Measurements from ENCODE around the gene IL1RAPL1.

IL1RAPL1 gene

DNA sequence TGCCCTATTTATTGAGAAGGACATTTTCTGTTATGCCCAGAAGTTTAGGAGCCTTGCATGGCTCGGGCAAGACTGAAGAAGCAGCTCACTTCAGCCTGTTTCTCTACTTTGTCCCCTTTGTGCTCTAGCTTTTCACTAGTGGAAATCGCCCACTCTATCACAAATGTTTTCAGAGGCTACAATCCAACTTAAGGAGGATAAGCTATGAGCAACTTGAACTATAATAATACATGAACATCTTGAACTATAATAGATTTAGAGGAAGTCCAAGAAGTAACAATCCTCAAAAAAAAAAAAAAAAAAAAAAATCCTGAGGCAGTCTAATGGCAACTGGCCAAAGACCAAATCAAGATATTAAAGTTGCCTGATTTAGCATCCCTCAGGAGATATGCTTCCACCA is 452.3 kb downstream of the IL1RAPL1 start:
- no peak overlapping the region for H3K14ac ChIP-seq (ENCODE audit: low read length)
- H2BK12ac ChIP-seq (ENCODE audit: low read length), result no peak overlapping the region
- DNase-seq (ENCODE audit: low spot score), result no peak
- no peaks in the 10 kb centered on the region for H3K4me1 ChIP-seq (ENCODE audit: control insufficient read depth in 2 of 2, insufficient read depth in 1 of 2, low read depth in 1 of 2, low read length in 2 of 2)
- H2BK120ac ChIP-seq (ENCODE audit: low read depth, low read length), result no peak overlapping the region
- H3K27me3 ChIP-seq (ENCODE audit: control insufficient read depth in 3 of 3, insufficient read depth in 3 of 3, low read depth in 1 of 3, low read length in 3 of 3), result no peaks in the 10 kb centered on the region
- H3K9ac ChIP-seq (ENCODE audit: low read depth, low read length, poor library complexity), result no peak overlapping the region
- no peak overlapping the region for H3K4ac ChIP-seq (ENCODE audit: low read length)
- no peak overlapping the region for H4K8ac ChIP-seq (ENCODE audit: low read depth, low read length)
- H3K79me1 ChIP-seq (ENCODE audit: low read depth, low read length), result no peaks in the 10 kb centered on the region
- no peak overlapping the region for H3K4me2 ChIP-seq (ENCODE audit: insufficient read depth, low read length, poor library complexity, severe bottlenecking)
- H3K4me3 ChIP-seq (ENCODE audit: low read length in 2 of 2), result no peak overlapping the region
- no peak overlapping the region for H3K23ac ChIP-seq (ENCODE audit: low read depth, low read length, poor library complexity)
- no peak overlapping the region for H2BK15ac ChIP-seq (ENCODE audit: low read length)
- no peaks in the 10 kb centered on the region for H3K9me3 ChIP-seq (replicated peaks in 1 of 2; ENCODE audit: control insufficient read depth in 2 of 2, insufficient read depth in 1 of 2, low read depth in 1 of 2, low read length in 2 of 2)
- H2AK5ac ChIP-seq (ENCODE audit: low read depth, low read length), result no peak overlapping the region
- H3K27ac ChIP-seq (replicated peaks; ENCODE audit: low read length), result no peak overlapping the region
- WGBS, 2 donors (ENCODE audit: extremely low coverage in 2 of 2, insufficient read length in 2 of 2, insufficient replicate concordance in 1 of 2), result no CpG with 5 or more reads among the region's 2 CpGs
- H3K18ac ChIP-seq (ENCODE audit: low read length), result no peak overlapping the region
- H3K36me3 ChIP-seq (replicated peaks in 1 of 2; ENCODE audit: control insufficient read depth in 2 of 2, insufficient read depth in 2 of 2, low read length in 2 of 2), result no peaks in the 10 kb centered on the region
- no peak overlapping the region for H4K91ac ChIP-seq (ENCODE audit: low read depth, low read length, poor library complexity)
- no peak overlapping the region for H2AFZ ChIP-seq (ENCODE audit: low read length)
- no peak overlapping the region for H2BK5ac ChIP-seq (ENCODE audit: low read length)

DNA sequence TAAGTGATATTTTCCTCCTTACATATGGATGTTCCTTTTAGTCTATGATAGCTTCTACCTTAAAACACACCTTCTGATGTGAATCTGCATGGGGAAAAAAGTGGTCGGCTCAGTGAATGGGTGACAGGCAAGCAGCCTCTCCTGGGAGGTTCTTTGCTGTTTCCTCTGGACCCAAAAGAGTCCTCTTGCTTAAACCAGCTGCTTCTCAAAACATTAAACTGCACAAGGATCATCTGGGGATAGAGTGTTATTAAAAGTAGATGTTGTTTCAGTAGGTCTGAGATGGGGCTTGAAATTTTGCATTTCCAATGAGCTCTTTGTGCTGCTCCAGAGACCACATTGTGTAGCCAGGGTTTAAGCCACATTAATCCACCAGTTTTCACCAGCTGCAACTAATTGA is 452.9 kb downstream of the IL1RAPL1 start:
- H2BK12ac ChIP-seq (ENCODE audit: low read length), result no peak overlapping the region
- no peak overlapping the region for H3K18ac ChIP-seq (ENCODE audit: low read length)
- H3K9me3 ChIP-seq (replicated peaks in 1 of 2; ENCODE audit: control insufficient read depth in 2 of 2, insufficient read depth in 1 of 2, low read depth in 1 of 2, low read length in 2 of 2), result no peaks in the 10 kb centered on the region
- H3K9ac ChIP-seq (ENCODE audit: low read depth, low read length, poor library complexity), result no peak overlapping the region
- no peak overlapping the region for H2BK15ac ChIP-seq (ENCODE audit: low read length)
- no peak overlapping the region for H4K8ac ChIP-seq (ENCODE audit: low read depth, low read length)
- DNase-seq (ENCODE audit: low spot score), result no peak
- no peak overlapping the region for H3K14ac ChIP-seq (ENCODE audit: low read length)
- no peaks in the 10 kb centered on the region for H3K27me3 ChIP-seq (ENCODE audit: control insufficient read depth in 3 of 3, insufficient read depth in 3 of 3, low read depth in 1 of 3, low read length in 3 of 3)
- no peaks in the 10 kb centered on the region for H3K79me1 ChIP-seq (ENCODE audit: low read depth, low read length)
- H3K4me2 ChIP-seq (ENCODE audit: insufficient read depth, low read length, poor library complexity, severe bottlenecking), result no peak overlapping the region
- H3K4me1 ChIP-seq (ENCODE audit: control insufficient read depth in 2 of 2, insufficient read depth in 1 of 2, low read depth in 1 of 2, low read length in 2 of 2), result no peaks in the 10 kb centered on the region
- no peaks in the 10 kb centered on the region for H3K36me3 ChIP-seq (replicated peaks in 1 of 2; ENCODE audit: control insufficient read depth in 2 of 2, insufficient read depth in 2 of 2, low read length in 2 of 2)
- no peak overlapping the region for H3K23ac ChIP-seq (ENCODE audit: low read depth, low read length, poor library complexity)
- H4K91ac ChIP-seq (ENCODE audit: low read depth, low read length, poor library complexity), result no peak overlapping the region
- no peak overlapping the region for H3K4ac ChIP-seq (ENCODE audit: low read length)
- no peak overlapping the region for H2AFZ ChIP-seq (ENCODE audit: low read length)
- no peak overlapping the region for H2BK120ac ChIP-seq (ENCODE audit: low read depth, low read length)
- no CpG with 5 or more reads among the region's 1 CpG for WGBS, 2 donors (ENCODE audit: extremely low coverage in 2 of 2, insufficient read length in 2 of 2, insufficient replicate concordance in 1 of 2)
- no peak overlapping the region for H2AK5ac ChIP-seq (ENCODE audit: low read depth, low read length)
- H3K4me3 ChIP-seq (ENCODE audit: low read length in 2 of 2), result no peak overlapping the region
- H3K27ac ChIP-seq (replicated peaks; ENCODE audit: low read length), result no peak overlapping the region
- no peak overlapping the region for H2BK5ac ChIP-seq (ENCODE audit: low read length)

- H3K36me3 ChIP-seq (replicated peaks in 1 of 2; ENCODE audit: control insufficient read depth in 2 of 2, insufficient read depth in 2 of 2, low read length in 2 of 2), result no peaks in the 10 kb centered on the region
- no peaks in the 10 kb centered on the region for H3K79me1 ChIP-seq (ENCODE audit: low read depth, low read length)
- no peak overlapping the region for H2BK15ac ChIP-seq (ENCODE audit: low read length)
- no peaks in the 10 kb centered on the region for H3K27me3 ChIP-seq (ENCODE audit: control insufficient read depth in 3 of 3, insufficient read depth in 3 of 3, low read depth in 1 of 3, low read length in 3 of 3)
- no peak overlapping the region for H4K91ac ChIP-seq (ENCODE audit: low read depth, low read length, poor library complexity)
- H3K4ac ChIP-seq (ENCODE audit: low read length), result no peak overlapping the region
- no peak overlapping the region for H3K4me2 ChIP-seq (ENCODE audit: insufficient read depth, low read length, poor library complexity, severe bottlenecking)
- H4K8ac ChIP-seq (ENCODE audit: low read depth, low read length), result no peak overlapping the region
- H3K27ac ChIP-seq (replicated peaks; ENCODE audit: low read length), result no peak overlapping the region
- H2AK5ac ChIP-seq (ENCODE audit: low read depth, low read length), result no peak overlapping the region
- no peak overlapping the region for H2BK5ac ChIP-seq (ENCODE audit: low read length)
- H3K4me3 ChIP-seq (ENCODE audit: low read length in 2 of 2), result no peak overlapping the region
- no peak overlapping the region for H2AFZ ChIP-seq (ENCODE audit: low read length)
- H2BK12ac ChIP-seq (ENCODE audit: low read length), result no peak overlapping the region
- no peak overlapping the region for H3K9ac ChIP-seq (ENCODE audit: low read depth, low read length, poor library complexity)
- H3K18ac ChIP-seq (ENCODE audit: low read length), result no peak overlapping the region
- no peak overlapping the region for H3K14ac ChIP-seq (ENCODE audit: low read length)
- H3K4me1 ChIP-seq (ENCODE audit: control insufficient read depth in 2 of 2, insufficient read depth in 1 of 2, low read depth in 1 of 2, low read length in 2 of 2), result no peaks in the 10 kb centered on the region
- DNase-seq (ENCODE audit: low spot score), result no peak
- H2BK120ac ChIP-seq (ENCODE audit: low read depth, low read length), result no peak overlapping the region
- H3K9me3 ChIP-seq (replicated peaks in 1 of 2; ENCODE audit: control insufficient read depth in 2 of 2, insufficient read depth in 1 of 2, low read depth in 1 of 2, low read length in 2 of 2), result no peaks in the 10 kb centered on the region
- WGBS, 2 donors (ENCODE audit: extremely low coverage in 2 of 2, insufficient read length in 2 of 2, insufficient replicate concordance in 1 of 2), result no CpG with 5 or more reads among the region's 2 CpGs
- no peak overlapping the region for H3K23ac ChIP-seq (ENCODE audit: low read depth, low read length, poor library complexity)
These were observed 455.1 kb downstream of the IL1RAPL1 start for GRCh38 chrX:29042341-29042740.

- Histone ChIP-seq H3K9me3 (replicated peaks in 1 of 2; ENCODE audit: control insufficient read depth in 2 of 2, insufficient read depth in 1 of 2, low read depth in 1 of 2, low read length in 2 of 2) (no peaks in the 10 kb centered on the region), H3K4ac (ENCODE audit: low read length) (no peak overlapping the region), H3K9ac (ENCODE audit: low read depth, low read length, poor library complexity) (no peak overlapping the region), H3K14ac (ENCODE audit: low read length) (no peak overlapping the region), H4K91ac (ENCODE audit: low read depth, low read length, poor library complexity) (no peak overlapping the region), H3K4me2 (ENCODE audit: insufficient read depth, low read length, poor library complexity, severe bottlenecking) (no peak overlapping the region), H2AFZ (ENCODE audit: low read length) (no peak overlapping the region), H3K18ac (ENCODE audit: low read length) (no peak overlapping the region), H2BK5ac (ENCODE audit: low read length) (no peak overlapping the region), H3K27me3 (ENCODE audit: control insufficient read depth in 3 of 3, insufficient read depth in 3 of 3, low read depth in 1 of 3, low read length in 3 of 3) (no peaks in the 10 kb centered on the region), H3K36me3 (replicated peaks in 1 of 2; ENCODE audit: control insufficient read depth in 2 of 2, insufficient read depth in 2 of 2, low read length in 2 of 2) (no peaks in the 10 kb centered on the region), H2BK120ac (ENCODE audit: low read depth, low read length) (no peak overlapping the region), H4K8ac (ENCODE audit: low read depth, low read length) (no peak overlapping the region), H2BK12ac (ENCODE audit: low read length) (no peak overlapping the region), H3K27ac (replicated peaks; ENCODE audit: low read length) (no peak overlapping the region), H3K79me1 (ENCODE audit: low read depth, low read length) (no peaks in the 10 kb centered on the region), H2BK15ac (ENCODE audit: low read length) (no peak overlapping the region), H3K4me1 (ENCODE audit: control insufficient read depth in 2 of 2, insufficient read depth in 1 of 2, low read depth in 1 of 2, low read length in 2 of 2) (no peaks in the 10 kb centered on the region), H3K23ac (ENCODE audit: low read depth, low read length, poor library complexity) (no peak overlapping the region), H3K4me3 (ENCODE audit: low read length in 2 of 2) (no peak overlapping the region), H2AK5ac (ENCODE audit: low read depth, low read length) (no peak overlapping the region)
- DNase-seq (ENCODE audit: low spot score), result no peak
- no CpG with 5 or more reads among the region's 3 CpGs for WGBS, 2 donors (ENCODE audit: extremely low coverage in 2 of 2, insufficient read length in 2 of 2, insufficient replicate concordance in 1 of 2)
These were observed 456.5 kb downstream of the IL1RAPL1 start for GRCh38 chrX:29043746-29044145.

Measured in neuronal stem cell (in vitro differentiated cells).